Choroid plexus epithelial cell (primary cell): ENCODE measurements around the gene TRIM2.
A peak's percentile ranks its signal among the peaks of the same experiment; 100 is the strongest.

Source experiments
- DNase-seq: peaks from one replicate; pipeline ENCODE4 v3.0.0-alpha.2; 2010; ENCODE audit warnings: low read depth
- H3K4me3 ChIP-seq: 2 replicates; pipeline ENCODE4 v1.5.1; 2011; ENCODE audit warnings: low read depth, mild to moderate bottlenecking, control low read depth, low read length, moderate library complexity
- TF ChIP-seq, protein P1 (sequence below): conservative IDR thresholded peaks from 2 replicates; pipeline ENCODE4 v1.5.1; 2011; ENCODE audit warnings: low read depth, mild to moderate bottlenecking, control low read depth, inconsistent platforms, low read length, moderate library complexity

Gene TRIM2

DNA sequence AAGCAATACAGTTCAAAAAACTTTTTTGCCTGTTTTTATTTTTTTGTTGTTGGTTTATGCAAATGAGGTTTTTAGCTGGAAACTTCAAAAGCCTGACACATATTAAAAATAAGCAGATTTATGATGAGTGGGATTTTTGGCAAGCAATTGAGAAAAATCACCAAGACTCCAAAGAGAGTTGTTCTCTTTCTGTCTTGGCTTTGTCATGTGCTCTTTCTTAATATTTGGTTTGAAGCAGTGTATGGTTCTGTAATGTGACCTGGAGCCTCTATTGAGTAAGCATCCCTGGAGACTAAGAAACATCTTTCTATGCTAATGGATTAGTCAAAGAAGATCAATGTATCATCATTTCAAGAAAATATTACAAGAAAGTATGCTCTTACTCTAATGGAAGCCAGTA is 11.7 kb downstream of the TRIM2 start:
- DNase-seq: peak; percentile 44
- TF ChIP-seq, protein P1, sequence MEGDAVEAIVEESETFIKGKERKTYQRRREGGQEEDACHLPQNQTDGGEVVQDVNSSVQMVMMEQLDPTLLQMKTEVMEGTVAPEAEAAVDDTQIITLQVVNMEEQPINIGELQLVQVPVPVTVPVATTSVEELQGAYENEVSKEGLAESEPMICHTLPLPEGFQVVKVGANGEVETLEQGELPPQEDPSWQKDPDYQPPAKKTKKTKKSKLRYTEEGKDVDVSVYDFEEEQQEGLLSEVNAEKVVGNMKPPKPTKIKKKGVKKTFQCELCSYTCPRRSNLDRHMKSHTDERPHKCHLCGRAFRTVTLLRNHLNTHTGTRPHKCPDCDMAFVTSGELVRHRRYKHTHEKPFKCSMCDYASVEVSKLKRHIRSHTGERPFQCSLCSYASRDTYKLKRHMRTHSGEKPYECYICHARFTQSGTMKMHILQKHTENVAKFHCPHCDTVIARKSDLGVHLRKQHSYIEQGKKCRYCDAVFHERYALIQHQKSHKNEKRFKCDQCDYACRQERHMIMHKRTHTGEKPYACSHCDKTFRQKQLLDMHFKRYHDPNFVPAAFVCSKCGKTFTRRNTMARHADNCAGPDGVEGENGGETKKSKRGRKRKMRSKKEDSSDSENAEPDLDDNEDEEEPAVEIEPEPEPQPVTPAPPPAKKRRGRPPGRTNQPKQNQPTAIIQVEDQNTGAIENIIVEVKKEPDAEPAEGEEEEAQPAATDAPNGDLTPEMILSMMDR: no peak
- H3K4me3 ChIP-seq: no peak overlapping the region

DNA sequence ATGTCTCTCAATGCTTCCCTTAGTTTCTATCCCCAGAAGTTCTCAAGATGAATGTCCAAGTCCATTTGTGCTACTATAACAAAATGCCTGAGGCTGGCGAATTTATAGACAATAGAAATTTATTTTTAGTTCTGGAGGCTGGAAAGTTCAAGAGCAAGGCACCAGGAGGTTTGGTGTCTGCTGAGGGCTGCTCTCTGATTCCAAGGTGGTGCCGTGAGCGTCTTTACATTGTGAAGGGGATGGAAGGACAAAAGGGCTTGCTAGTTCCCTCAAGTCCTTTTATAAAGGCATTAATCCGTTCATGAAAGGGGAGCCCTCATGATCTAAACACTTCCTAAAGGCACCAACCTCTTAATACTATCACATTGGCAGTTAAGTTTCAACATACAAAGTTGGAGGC is 12.3 kb downstream of the TRIM2 start:
- H3K4me3 ChIP-seq: no peak overlapping the region
- TF ChIP-seq, protein P1: no peak
- no peak for DNase-seq

DNA sequence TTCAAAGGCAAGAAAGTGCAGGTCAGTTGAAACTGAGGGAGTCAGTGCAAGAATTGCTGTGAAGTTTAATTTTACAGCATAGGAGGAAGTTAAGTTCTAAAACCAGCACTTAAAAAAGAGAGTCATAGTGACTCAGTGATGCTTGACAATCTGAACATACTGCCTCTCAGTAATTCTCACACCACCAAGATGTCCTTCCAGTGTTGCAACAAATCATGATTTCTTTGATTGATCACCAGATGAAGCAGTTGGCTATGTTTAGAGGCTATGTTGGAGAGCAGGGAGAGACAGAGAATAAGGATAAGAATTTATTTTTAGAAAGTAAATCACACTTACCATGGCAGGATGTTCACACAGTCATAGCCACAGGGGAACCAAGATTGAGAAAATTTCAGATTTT is 13.2 kb downstream of the TRIM2 start:
- no peak overlapping the region for H3K4me3 ChIP-seq
- TF ChIP-seq, protein P1: no peak
- no peak for DNase-seq

DNA sequence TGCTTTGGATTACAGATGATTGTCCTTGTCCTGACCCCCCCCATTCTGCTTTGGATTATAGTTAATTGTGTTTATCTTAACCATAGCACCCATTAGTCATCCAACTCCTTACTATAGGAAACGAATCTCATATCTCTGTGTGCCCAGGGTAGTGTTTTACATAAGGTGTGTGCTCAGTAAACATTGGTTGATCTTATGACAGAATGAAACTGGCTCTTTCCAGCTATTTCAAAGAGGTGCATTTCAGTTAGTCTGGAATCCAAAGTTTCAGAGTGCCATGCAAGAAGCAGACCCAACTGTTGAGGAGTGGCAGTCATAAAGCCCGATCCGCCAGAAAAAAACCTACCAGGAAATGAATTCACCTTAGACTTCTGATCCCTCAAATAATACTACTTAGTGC is 14.7 kb downstream of the TRIM2 start:
- no peak for DNase-seq
- H3K4me3 ChIP-seq: no peak overlapping the region
- TF ChIP-seq, protein P1: no peak

DNA sequence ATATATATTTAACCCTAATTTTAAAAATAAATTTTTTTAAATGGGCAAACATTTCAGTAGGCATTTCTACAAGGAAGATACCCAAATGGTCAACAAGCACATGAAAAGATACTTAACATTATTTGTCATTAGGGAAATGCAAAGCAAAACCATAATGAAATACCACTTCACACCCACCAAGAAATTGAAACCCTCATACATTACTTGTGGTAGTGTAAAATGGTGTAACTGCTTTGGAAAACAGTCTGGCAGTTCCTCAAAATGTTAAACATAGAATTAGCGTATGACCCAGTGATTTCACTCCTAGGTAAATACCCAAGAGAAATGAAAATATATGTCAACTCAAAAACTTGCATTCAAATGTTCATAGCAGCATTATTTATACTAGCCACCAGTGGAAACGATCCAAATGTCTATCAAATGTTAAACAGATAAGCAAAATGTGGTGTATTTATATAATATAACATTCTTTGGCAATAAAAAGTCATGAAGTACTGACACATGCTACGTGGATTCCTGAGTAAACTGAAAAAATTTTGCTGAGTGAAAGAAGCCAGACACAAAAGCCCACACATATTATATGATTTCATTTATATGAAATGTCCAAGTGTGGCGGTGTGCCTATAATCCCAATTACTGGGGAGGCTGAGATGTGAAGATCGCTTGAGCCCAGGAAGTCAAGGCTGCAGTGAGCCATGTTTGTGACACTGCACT is 16.6 kb downstream of the TRIM2 start:
- no peak overlapping the region for H3K4me3 ChIP-seq
- no peak for DNase-seq
- TF ChIP-seq, protein P1: no peak

DNA sequence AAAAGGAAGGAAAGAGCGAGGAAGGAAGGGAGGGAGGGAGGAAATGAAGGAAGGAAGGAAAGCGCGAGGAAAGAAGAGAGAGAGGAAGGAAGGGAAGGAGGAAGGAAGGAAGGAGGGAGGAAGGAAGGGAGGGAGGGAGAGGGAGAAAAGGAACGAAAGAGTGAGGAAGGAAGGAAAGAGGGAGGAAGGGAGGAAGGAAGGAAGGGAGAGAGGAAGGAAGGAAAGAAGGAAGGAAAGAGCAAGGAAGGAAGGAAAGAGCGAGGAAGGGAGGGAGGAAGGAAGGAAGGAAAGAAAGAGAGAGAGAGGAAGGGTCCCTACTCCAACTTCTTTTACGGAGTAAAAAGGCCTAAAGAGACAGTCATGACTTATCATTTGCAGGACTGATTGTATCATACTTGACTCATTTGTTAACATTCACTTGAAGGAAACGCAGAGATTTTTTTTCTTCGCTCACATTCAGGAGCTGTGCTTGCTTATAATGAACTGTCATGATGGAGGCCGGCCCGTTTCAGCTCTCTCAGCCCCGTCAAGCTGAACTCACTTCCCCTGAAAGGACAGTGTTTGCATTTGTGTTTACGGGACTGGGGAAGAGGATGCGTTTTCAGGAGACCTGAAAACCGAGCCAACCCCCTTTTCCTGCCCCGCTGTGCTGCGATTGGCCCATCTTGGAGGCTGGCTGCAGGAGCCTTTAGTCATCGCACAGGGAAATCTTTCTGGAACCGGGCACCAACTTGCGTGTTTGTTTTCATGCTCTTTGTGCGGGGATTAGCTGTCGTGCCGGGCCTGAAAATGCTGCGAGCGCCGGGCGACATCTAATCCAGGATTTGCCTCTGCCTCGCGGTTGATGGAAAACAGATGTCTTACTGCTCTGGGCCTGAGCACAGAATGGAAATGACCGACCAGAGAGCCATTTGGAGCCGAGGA is 17.8 kb downstream of the TRIM2 start:
- peak overlapping the region; percentile 71 for H3K4me3 ChIP-seq
- peak; percentile 76 for DNase-seq
- TF ChIP-seq, protein P1: no peak
